Stimulated activated CD8-positive, alpha-beta memory T cell treated with anti-CD3 and anti-CD28 coated beads, Interleukin-12 subunit alpha, Interleukin-12 subunit beta, amount 100 ng/mL, for 1 hour (primary cell): ENCODE measurements around the gene ARL13B.
"Not testable (repeated sequence)": the region's sequence is repeated elsewhere in the genome, so short reads cannot be mapped to it uniquely, and the experiment has no call there.

ENCODE experiments used
- DNase-seq: peaks from one replicate; pipeline ENCODE4 v3.0.0-alpha.2; 2020; ENCODE audit warnings: low read depth

ARL13B gene

DNA sequence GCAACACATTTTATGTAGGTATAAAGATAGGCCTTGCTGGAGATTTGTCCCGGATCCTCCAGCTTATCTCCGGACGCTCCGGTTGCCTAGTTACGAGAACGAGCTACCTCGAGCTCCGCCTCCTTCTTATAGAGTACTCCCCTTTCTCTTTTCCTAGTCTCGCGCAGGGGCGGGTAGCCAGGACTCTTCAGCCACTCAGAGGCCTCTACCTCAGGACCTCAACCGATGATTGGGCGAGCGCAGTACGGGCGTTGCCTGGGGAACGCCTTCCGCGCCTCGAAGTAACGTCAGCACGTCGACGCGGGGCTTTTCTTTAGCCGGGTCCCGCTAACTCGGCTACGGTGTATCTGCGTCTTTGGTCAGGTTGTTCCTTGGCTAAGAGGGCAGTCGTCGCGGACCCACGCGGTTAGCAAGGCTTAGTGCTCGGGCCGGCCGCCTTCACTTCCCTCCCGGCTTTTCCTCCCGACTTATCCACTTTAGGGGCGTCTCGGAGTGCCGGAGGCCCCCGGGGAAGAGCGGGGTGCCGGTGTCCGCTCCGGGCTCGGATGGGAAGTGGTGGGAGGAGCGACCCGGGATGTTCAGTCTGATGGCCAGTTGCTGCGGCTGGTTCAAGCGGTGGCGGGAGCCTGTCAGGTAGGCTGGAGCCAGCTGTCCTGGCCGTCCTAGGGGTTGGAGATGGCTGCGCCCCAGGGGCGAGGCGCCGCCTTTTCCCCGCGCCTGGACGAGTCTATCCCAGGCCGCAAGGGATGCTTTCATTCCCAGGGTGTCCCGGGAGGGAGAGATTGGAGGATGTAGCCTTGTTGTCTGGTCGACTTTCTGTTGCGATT, at the start of gene ARL13B:
ARL13B (plus strand) TSS at position 306 of the 827 bp plus-strand sequence; CDS start at position 575, 269 bp downstream.
- DNase-seq, result peak; percentile 91

DNA sequence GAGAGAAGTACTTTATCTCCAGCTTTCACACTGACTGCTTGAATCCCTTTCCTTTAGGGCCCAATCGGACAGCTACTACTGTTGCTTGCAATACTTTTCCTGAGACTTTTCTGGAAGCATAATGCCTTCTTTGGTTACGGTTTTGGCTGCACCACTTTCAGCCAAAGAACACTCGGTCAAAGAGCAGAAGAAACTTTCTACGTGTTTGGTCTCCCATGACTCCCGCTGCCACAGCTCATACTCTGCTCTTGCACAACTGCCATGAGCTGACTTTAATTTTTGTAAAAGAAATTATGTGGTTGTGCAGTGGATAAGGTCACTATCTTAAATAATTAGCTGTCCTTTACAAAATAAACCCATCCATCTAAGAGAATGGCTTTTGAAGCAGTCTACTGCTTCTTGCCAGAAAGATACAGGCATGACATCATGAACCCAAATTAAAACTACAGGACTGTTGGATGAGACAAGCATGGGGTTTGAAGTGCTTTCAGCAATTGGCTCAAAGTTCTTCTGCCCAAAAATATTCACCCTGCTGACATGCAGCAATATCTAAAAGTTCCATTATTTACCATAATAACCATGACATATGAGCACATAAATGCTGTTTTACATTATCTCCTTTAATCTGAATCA, 48.2 kb upstream of the ARL13B start:
- DNase-seq, result no peak

DNA sequence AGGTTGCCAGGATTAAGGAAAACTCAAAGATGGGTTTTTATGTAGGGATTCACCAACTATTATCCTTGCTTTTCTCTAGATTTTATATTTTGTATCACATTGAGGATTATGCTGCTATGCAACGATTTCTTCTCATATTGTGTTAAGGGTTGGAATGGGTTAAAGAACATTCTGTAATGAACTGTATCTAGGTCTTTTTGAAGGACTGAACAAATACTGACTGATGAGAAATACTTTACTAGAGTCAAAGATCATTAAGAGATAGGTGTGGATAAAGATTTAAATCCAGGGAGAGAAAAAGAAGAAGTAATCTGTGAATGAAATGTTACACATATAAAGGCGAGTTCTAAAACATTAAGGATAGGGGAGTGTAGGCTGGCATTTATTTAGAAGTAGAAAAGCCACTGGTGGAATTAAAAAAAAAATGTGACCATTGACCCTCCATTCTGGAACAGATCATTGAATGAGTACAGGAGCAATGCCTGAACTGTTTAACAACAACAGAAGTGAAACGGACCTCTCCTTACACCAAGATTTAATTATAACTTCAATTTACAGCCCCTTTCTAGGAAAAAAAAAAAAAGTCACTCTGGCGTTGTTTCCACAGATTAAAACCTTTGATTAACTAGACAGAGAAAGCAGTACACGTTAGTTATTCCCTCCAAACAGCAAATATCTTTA, 45.4 kb upstream of the ARL13B start:
- DNase-seq, result no peak

DNA sequence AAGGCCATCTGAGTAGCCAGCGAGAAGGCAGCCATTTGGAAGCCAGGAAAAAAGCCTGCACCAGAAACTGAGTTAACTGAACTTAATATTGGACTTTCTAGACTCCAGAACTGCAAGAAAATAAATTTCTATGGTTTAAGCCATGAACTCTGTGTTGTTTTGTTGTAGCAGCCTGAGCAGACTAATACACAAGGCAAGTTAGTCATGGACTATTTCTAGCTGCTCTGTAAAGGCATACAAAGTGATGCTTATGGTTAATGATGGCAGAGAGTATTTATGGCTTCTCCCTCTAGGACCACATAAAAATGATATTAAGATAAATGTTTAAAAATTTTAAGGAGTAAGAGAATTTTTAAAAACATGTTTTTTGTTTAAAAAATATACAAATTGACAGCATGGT, 43.4 kb upstream of the ARL13B start:
- DNase-seq, result no peak

DNA sequence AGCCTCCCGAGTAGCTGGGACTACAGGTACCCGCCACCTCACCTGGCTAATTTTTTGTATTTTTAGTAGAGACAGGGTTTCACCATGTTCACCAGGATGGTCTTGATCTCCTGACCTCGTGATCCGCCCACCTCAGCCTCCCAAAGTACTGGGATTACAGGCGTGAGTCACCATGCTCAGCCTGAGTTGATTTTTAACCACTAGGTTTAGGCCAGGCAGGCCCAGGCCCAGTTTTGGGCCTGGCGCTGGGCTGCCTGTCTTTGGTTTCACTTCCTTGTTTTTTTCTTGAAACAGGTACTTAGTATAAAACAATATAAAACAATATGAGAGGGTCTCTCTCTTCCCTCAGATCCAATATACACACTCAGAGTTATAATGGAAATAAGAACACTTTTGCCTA, 42.5 kb upstream of the ARL13B start:
- not testable (repeated sequence) for DNase-seq

DNA sequence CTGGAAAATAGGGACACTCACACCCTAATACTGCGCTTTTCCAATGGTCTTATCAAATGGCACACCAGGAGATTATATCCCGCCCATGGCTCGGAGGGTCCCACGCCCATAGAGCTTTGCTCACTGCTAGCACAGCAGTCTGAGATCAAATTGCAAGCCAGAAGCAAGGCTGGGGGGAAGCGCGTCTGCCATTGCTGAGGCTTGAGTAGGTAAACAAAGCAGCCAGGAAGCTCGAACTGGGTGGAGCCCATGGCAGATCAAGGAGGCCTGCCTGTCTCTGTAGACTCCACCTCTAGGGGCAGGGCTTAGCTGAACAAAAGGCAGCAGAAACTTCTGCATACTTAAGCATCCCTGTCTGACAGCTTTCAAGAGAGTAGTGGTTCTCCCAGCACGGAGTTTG, 30.0 kb upstream of the ARL13B start:
- not testable (repeated sequence) for DNase-seq

DNA sequence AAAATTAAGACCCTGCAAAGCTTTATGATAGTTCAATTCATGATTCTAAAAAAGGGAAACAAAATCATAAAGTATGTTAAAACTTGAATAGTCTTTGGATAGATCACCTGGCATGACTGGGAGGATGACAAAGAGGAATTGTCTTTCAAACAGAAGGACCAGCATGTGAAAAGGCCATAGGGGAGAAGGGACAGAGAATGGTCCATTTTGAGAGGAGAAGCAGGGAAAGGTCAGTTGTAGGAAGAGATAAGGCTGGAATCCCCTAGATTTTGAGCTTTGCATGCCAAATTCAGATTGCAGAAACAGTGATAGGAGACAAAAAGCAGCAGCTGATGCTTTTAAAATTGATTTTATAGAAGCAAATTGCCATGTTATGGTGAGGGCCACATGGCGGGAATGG, 18.9 kb upstream of the ARL13B start:
- DNase-seq, result no peak

DNA sequence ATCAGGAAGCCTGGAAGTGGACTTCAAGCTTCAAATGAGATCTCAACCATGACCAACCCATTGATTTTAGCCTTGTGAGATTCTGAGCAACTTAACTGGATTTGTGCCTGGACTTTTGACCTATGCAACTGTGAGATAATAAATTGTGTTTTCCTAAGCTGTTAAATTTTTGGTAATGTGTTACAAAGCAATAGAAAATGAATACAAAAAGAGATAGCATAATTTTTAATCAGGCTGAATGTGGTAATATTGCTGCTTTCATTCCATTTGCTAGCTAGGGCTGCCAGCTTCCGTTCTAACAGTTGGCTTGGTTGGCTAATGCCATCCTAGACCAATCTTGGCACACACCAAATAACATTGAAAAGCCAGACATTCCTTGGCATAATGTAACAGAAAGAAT, 18.5 kb upstream of the ARL13B start:
- no peak for DNase-seq

DNA sequence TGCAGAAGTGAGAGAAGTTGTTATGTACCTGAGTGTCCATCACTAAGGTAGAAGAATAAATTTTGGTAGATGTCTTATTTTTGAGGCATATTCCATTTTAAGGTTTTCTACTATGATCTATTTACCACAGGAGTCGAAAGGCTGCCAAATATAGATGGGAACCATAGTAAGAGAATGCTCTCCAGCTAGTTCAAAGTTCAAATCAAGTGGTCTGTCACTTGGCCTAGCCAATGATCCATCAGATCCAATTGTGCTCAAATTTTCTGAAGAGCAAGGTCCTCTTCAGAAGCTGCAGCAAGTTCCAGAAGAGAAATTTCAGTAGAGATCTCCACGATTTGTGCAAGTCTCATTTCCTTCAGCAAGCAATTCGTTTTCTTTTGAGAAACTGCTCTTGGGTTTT, 17.2 kb upstream of the ARL13B start:
- no peak for DNase-seq

DNA sequence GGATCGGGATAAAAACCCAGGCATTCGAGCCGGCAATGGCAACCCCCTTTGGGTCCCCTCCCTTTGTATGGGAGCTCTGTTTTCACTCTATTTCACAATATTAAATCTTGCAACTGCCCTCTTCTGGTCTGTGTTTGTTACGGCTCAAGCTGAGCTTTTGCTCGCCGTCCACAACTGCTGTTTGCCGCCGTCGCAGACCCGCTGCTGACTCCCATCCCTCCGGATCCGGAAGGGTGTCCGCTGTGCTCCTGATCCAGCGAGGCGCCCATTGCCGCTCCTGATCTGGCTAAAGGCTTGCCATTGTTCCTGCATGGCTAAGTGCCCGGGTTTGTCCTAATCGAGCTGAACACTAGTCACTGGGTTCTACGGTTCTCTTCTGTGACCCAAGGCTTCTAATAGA, 14.8 kb upstream of the ARL13B start:
- not testable (repeated sequence) for DNase-seq

DNA sequence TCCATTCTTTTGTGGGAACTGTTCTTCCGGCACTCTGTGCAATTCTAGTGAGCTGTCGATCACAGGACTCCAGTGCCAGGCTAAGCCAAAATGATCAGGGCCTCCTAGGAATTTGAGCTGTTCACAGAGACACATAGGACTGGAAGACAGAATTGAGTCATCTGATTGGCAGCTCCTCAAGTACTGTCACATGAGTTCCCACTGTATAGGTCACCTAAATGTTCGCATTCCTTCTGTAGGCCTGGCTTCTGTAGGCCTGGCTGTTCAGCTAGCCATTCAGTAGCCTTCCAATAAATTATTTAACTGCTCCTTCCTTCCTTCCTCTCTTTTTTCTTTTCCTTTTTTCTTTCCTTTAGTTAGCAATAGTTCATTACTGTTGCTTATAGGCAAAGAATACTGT, 10.5 kb upstream of the ARL13B start:
- no peak for DNase-seq

DNA sequence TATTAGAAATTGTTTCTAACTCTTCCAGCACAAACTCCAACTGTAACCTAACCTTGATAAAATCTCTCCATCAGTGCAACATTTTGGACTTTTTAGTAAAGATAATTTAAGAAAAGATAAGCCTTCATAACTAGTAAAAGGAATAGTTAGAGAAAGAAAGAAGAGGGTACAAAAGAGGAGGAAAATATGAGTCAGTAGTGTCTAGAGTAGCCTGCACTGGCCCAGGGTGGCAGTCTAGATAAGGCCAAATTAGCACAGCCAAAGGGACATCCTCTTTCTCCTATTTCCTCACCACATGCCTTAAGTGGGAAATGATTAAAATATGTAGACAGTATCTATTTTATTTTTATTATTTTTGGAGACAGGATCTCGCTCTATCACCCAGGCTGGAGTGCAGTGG, 10.0 kb upstream of the ARL13B start:
- DNase-seq, result no peak

DNA sequence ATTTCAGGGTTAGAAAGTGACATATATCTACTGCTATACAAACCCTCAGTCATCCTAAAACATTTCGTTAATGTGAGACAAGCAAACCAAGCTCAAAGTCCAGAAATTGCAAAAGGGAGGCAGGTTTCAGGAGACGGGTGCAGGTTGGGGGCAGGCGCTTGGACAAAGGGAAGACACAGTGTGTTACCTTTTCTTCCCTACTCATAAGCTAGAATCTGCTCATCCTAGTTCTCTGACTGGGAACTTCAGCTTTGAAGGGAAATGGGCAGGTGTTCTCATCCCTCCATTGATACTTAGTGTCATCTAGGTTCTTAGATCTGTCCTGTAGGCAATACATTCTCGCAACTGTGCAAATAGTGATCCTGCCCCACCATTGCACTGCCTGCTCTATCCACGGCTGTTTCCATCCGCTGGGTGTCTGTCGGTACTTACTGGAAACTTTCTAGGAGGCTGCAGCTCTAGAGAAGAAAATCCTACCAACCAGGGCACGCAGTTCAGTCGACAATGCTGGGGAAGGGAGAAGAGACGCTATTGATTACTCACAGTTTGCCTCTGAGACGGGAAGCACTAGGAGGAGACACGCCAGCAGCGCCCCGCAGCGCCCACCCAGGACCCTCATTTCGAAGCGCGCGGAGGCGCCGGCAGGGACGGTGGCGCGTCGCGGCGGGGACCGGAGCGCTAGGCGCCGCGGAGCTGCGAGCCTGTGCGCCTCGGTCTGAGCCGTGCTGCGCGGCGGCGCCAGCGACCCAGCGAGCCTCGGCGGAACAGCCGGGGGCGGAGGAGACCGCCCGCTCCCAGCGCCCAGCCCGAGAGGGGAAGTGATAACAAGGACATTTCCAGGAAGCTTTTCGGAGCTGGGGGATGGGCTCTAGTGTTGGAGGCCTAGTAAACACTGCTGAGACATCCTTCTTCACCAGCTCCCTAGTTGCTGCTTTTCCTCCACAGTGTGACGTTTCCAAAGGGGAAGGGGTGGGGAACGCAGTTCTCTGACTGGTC, 6.5 kb upstream of the ARL13B start, which contains the start of gene PROS1:
PROS1 (minus strand) TSS at position 766 of the 996 bp plus-strand sequence; CDS start at position 619, 147 bp downstream.
- DNase-seq, result peak; percentile 13

DNA sequence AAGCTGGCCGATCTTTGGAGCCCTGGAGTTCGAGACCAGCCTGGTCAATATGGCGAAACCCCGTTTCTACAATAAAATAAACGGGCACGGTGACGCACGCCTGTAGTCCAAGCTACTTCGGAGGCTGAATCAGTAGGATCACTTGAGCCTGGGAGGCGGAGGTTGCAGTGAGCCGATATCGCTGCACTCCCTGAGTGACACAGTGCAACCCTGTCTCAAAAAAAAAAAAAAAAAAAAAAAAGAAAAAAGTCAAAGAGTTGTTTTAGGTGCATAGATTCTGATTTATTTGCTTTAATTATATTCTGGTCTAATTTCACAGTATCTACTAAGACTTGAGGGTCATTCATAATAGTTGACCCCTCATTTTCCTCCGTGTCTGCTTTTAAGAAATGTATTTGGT, 1.7 kb downstream of the ARL13B start:
- no peak for DNase-seq

DNA sequence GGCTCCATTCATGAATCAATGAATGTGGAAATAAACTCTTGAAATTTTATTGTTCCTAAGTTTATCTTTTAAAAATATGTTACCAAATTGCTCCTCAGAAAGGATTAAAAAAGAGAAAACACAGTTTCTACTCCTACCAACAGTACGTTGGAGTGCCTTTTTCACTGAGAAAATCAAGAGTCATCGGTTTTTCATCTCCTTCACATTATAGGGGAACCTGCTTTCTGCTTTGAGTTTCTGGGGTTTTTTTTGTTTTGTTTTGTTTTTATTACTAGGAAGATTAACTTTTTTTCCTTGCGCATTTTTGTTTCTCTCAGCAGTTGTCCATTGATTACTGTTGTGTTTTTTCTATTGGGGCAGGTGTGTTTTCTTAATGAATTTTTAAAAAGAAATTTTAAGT, 3.5 kb downstream of the ARL13B start:
- DNase-seq, result no peak

DNA sequence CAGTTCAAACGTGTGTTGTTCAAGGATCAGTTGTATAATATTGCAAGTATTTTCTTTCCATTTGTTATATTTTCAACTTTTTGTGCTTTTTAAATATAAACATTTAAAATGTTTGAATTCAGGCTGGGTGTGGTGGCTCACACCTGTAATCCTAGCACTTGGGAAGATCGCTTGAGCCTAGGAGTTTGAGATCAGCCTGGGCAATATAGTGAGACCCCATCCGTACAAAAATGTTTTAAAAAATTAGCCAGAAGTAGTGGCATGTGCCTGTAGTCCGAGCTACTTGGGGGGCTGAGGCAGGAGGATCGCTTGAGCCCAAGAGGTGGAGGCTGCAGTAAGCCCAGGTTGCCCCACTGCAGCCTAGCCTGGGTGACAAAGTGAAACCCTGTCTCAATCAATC, 4.7 kb downstream of the ARL13B start:
- DNase-seq, result no peak

DNA sequence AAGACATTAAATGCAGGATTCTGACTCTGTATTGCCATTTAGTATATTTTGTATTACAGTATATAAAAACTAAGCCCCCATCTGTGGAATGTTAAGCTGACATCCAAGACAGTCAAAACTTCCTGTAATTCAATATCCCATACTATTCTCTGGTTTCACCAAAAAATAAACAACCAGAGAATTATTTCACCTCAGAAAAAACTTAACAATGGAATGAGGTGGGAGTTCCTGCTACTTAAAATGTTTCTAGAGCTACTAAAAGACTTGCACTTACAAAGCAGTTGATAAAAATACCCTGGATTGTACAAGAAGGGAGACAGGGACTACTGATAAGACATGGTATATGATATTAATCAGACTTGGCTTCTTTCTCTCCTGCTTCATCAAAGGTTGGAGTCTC, 8.3 kb downstream of the ARL13B start:
- DNase-seq, result no peak

DNA sequence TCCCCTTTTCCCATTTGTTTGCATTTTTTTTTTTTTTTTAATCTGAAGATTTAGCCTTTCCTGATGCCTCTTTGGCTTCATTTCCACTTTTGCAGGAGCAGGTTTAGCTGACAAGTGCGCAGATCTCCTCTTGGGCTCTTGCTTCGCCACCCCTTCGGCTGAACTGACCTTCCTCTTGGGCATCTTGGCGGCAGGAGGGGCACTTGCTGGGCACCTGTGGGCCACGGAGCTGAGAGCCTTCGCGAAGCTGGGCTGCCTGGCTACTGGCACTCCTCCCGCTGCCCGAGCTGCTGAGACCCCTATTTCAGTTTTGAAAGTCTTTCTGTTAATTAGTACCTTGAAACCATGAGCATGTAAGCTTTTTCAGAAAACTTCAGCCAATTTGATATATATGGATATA, 8.8 kb downstream of the ARL13B start:
- no peak for DNase-seq

DNA sequence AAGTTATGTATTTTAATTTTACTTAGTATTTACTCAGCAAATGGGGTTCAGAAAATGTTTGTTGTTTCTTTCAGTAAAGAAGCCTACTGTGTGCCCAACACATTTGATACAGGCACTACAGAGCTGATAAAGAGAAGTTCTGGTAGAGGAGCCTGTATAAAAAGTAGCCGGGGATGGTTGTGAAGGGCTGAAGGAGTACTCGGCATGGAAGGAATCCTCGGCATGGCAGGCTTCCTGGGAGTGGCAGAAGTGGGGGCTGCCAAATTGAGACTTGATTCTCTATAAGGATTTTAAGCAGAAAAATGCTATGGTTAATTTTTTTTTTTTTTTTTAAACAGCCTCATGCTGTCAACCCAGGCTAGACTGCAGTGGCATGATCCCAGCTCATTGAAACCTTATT, 9.3 kb downstream of the ARL13B start:
- DNase-seq, result no peak

DNA sequence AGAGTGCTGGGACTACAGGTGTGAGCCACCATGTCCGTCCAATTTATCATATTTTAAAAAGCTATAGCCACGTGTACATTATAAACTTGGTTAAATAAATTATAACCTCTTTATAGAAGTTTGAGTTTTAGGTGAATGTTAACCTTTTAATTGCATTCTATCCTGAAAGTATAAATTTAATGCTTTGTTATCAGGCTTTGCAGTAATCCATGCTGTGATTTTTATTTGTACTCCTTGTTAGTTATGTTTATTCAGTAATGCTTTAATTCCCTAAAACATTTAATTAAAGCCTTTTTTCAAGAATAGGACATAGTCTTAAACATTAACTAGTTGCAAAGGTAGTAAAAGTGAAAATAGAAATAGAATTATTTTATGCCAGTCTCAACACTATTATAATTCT, 11.7 kb downstream of the ARL13B start:
- DNase-seq, result no peak

DNA sequence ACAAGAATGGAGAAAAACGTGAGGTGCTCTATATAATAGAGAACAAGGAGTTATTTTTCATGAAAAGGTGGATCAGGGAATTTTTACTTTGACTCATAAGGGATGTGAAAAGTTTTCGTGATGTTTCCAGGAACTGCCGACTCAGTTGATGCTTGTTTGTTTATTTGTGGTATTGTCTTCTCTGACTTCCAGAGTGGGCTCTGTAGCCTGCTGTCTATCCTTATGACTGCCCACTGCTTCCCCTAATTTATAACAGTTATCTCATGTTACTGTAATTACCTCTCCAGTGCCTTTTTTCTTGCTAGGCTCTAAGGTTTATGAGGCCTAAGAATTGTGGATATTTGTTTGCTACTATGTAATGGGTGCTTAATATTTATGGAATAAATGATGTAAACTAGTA, 12.3 kb downstream of the ARL13B start:
- DNase-seq, result no peak

DNA sequence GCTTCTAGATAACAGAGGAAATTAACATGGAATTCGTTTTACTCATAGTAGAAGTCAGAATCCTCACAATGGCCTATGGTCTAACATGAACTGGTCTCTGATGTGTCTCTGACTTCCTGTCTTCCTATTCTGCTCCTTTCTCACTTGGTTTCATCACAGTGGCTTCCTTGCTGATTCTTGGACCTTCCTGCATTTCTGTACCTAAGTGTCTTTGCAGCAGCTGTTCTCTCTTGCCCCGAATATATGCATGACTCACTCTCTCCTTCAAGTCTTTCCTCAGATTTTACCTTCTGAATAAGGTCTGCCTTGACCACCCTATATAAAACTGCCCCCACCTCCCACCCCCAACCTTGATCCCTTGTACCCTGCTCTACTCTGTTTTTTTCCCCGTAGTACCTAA, 14.1 kb downstream of the ARL13B start:
- no peak for DNase-seq
